Astrocyte of the spinal cord (primary cell): ENCODE data around the gene NAGS.
"Not testable (repeated sequence)": the region's sequence is repeated elsewhere in the genome, so short reads cannot be mapped to it uniquely, and the experiment has no call there.

Experiments used
- DNase-seq: peaks from one replicate; pipeline ENCODE4 v3.0.0; 2011; ENCODE audit warnings: low read depth, low spot score
- H3K4me3 ChIP-seq: 2 replicates; pipeline ENCODE4 v1.5.1; 2011; ENCODE audit warnings: low read depth, mild to moderate bottlenecking, low read length, moderate library complexity
- CTCF ChIP-seq: IDR thresholded peaks from 2 replicates; pipeline ENCODE4 v1.5.1; 2012; ENCODE audit warnings: low read depth, mild to moderate bottlenecking, low read length, inconsistent platforms
- in situ Hi-C: cut with HindIII; loops from 2 replicates; pipeline ENCODE4 v1.10.0; 2017; ENCODE audit warnings: low sequenced_read_pairs

NAGS gene

GRCh38 chr17:43994272-43995149 is 9.9 kb upstream of the NAGS start:
- in situ Hi-C loops, result no loop called here
- peak overlapping the region; percentile 40 for H3K4me3 ChIP-seq
- DNase-seq, result peak; percentile 58
- TF ChIP-seq CTCF, result peak; percentile 87

GRCh38 chr17:43995150-43995471 is 9.3 kb upstream of the NAGS start:
- in situ Hi-C loops, result no loop called here
- no peak for DNase-seq
- no peak for TF ChIP-seq CTCF
- H3K4me3 ChIP-seq, result no peak overlapping the region

GRCh38 chr17:43997180-43997579 is 7.2 kb upstream of the NAGS start:
- H3K4me3 ChIP-seq, DNase-seq, in situ Hi-C loops: not testable (repeated sequence)

- TF ChIP-seq CTCF, result no peak
- DNase-seq, result peak; percentile 64
- H3K4me3 ChIP-seq, result no peak overlapping the region
- in situ Hi-C loops, result no loop called here
These were observed 5.9 kb upstream of the NAGS start for GRCh38 chr17:43998552-43998951.

- in situ Hi-C loops, result no loop called here
- DNase-seq, result no peak
- no peak for TF ChIP-seq CTCF
- no peak overlapping the region for H3K4me3 ChIP-seq
These were observed 5.4 kb upstream of the NAGS start for GRCh38 chr17:43999024-43999423.

DNA sequence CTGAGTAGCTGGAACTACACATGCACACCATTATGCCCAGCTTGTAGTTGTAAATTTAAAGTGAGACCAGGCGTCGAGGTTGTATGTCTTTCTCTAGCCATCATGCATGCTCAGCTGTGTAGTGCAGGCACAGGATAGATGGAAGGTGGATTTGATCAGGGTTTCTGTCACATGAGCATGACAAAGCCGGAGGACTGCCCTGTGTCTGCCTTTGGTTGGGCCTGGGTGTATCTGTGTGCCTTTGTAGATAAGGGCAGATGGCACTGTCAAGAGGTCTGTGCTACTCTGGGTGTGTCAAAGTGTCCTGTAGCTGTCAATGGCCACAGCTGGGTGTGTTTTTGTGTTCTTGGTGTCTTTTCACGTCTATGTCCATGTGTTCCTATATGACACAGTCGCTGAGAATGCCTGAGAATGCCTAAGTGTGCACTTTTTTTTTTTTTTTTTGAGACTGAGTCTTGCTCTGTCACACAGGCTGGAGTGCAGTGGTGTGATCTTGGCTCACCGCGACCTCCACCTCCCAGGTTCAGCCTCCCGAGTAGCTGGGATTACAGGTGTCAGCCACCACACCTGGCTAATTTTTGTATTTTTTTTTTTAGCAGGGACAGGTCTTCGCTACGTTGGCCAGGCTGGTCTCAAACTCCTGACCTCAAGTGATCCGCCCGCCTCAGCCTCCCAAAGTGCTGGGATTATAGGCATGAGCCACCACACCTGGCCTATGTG is 4.1 kb upstream of the NAGS start:
- in situ Hi-C loops, result no loop called here
- no peak for TF ChIP-seq CTCF
- no peak for DNase-seq
- no peak overlapping the region for H3K4me3 ChIP-seq

- in situ Hi-C loops, result no loop called here
- no peak for DNase-seq
- H3K4me3 ChIP-seq, result no peak overlapping the region
- no peak for TF ChIP-seq CTCF
These were observed 3.5 kb upstream of the NAGS start for GRCh38 chr17:44000871-44001460.
